Measurements from ENCODE around the gene PRKAR2B. TPM values are rescaled to one million over a fixed set of nuclear protein-coding genes. Genes with fewer than 3 reads are reported as not detected.
"Not testable (repeated sequence)": the region's sequence is repeated elsewhere in the genome, so short reads cannot be mapped to it uniquely, and the experiment has no call there.

Gene PRKAR2B
- total RNA-seq, 2 donors from 2014 or later = 10.6 to 44.2 TPM

- ATAC-seq = no peak
- no peak overlapping the region for H3K4me3 ChIP-seq
- H3K9me3 ChIP-seq = no peaks in the 10 kb centered on the region
- H3K27ac ChIP-seq = no peak overlapping the region
- no peaks in the 10 kb centered on the region for H3K27me3 ChIP-seq
- DNase-seq = no peak
- 85 to 87% methylated on average over 4 of the region's 4 CpGs for WGBS, 2 donors
- no peaks in the 10 kb centered on the region for H3K36me3 ChIP-seq (replicated peaks in 1 of 2; ENCODE audit: insufficient read depth in 1 of 2, low read depth in 2 of 2)
- no peaks in the 10 kb centered on the region for H3K4me1 ChIP-seq
- intact Hi-C loops (cut with DNase I) = no loop called here
- TF ChIP-seq POLR2A (IDR thresholded peaks at IDR 0.05) = no peak
- TF ChIP-seq CTCF (IDR thresholded peaks at IDR 0.05) = no peak
These were observed 8.0 kb upstream of the PRKAR2B start for GRCh38 chr7:107036535-107036934.

GRCh38 chr7:107037717-107038603 is 6.5 kb upstream of the PRKAR2B start:
- no peak overlapping the region for H3K4me3 ChIP-seq
- H3K27ac ChIP-seq = no peak overlapping the region
- WGBS, 2 donors = 67 to 87% methylated on average over 3 of the region's 3 CpGs
- no peaks in the 10 kb centered on the region for H3K27me3 ChIP-seq
- intact Hi-C loops (cut with DNase I) = no loop called here
- H3K9me3 ChIP-seq = no peaks in the 10 kb centered on the region
- no peaks in the 10 kb centered on the region for H3K36me3 ChIP-seq (replicated peaks in 1 of 2; ENCODE audit: insufficient read depth in 1 of 2, low read depth in 2 of 2)
- no peak for DNase-seq
- ATAC-seq = no peak
- TF ChIP-seq CTCF (IDR thresholded peaks at IDR 0.05) (no peak), POLR2A (IDR thresholded peaks at IDR 0.05) (no peak)
- no peaks in the 10 kb centered on the region for H3K4me1 ChIP-seq

- H3K4me1 ChIP-seq = no peaks in the 10 kb centered on the region
- DNase-seq (no peak), ATAC-seq (no peak)
- H3K27me3 ChIP-seq = no peaks in the 10 kb centered on the region
- no peak overlapping the region for H3K4me3 ChIP-seq
- TF ChIP-seq POLR2A (IDR thresholded peaks at IDR 0.05) (no peak), CTCF (IDR thresholded peaks at IDR 0.05) (no peak)
- H3K9me3 ChIP-seq = no peaks in the 10 kb centered on the region
- no peak overlapping the region for H3K27ac ChIP-seq
- no peaks in the 10 kb centered on the region for H3K36me3 ChIP-seq (replicated peaks in 1 of 2; ENCODE audit: insufficient read depth in 1 of 2, low read depth in 2 of 2)
- 59 to 60% methylated on average over 2 of the region's 2 CpGs for WGBS, 2 donors
- intact Hi-C loops (cut with DNase I) = no loop called here
These were observed 5.2 kb upstream of the PRKAR2B start for GRCh38 chr7:107039199-107039900.

GRCh38 chr7:107041097-107041496 is 3.4 kb upstream of the PRKAR2B start:
- 87 to 95% methylated on average over 2 of the region's 2 CpGs for WGBS, 2 donors
- intact Hi-C loops (cut with DNase I) = no loop called here
- no peak for ATAC-seq

GRCh38 chr7:107041764-107042163 is 2.7 kb upstream of the PRKAR2B start:
- H3K4me1 ChIP-seq; H3K9me3 ChIP-seq; H3K27ac ChIP-seq; DNase-seq; H3K27me3 ChIP-seq; H3K4me3 ChIP-seq; ATAC-seq; intact Hi-C loops (cut with DNase I); H3K36me3 ChIP-seq (replicated peaks in 1 of 2; ENCODE audit: insufficient read depth in 1 of 2, low read depth in 2 of 2): not testable (repeated sequence)
- 67 to 69% methylated on average over 4 of the region's 4 CpGs for WGBS, 2 donors

More at GRCh38 chr7:107041097-107041496, 3.4 kb upstream of the PRKAR2B start:
- Histone ChIP-seq H3K27me3 (no peaks in the 10 kb centered on the region), H3K4me3 (no peak overlapping the region), H3K4me1 (peaks cover 8% of the 10 kb centered on the region), H3K27ac (no peak overlapping the region), H3K36me3 (replicated peaks in 1 of 2; ENCODE audit: insufficient read depth in 1 of 2, low read depth in 2 of 2) (no peaks in the 10 kb centered on the region), H3K9me3 (no peaks in the 10 kb centered on the region)
- DNase-seq = no peak
- TF ChIP-seq CTCF (IDR thresholded peaks at IDR 0.05) (no peak), POLR2A (IDR thresholded peaks at IDR 0.05) (no peak)

- H3K27ac ChIP-seq; DNase-seq; H3K36me3 ChIP-seq (replicated peaks in 1 of 2; ENCODE audit: insufficient read depth in 1 of 2, low read depth in 2 of 2); H3K9me3 ChIP-seq; H3K4me3 ChIP-seq; intact Hi-C loops (cut with DNase I); H3K4me1 ChIP-seq; ATAC-seq; H3K27me3 ChIP-seq: not testable (repeated sequence)
- 97 to 99% methylated on average over 25 to 28 of the region's 43 CpGs for WGBS, 2 donors
These were observed 2.1 kb upstream of the PRKAR2B start for GRCh38 chr7:107042326-107042910.

Measured in body of pancreas (tissue), 4 donors.